Body of pancreas (tissue), 4 donors: ENCODE measurements around the gene KBTBD7. TPM values are rescaled to one million over a fixed set of nuclear protein-coding genes. Genes with fewer than 3 reads are reported as not detected.

ENCODE experiments used
- ATAC-seq: fragments of 150-250 bp; one replicate; pipeline ENCODE4 v1.9.1; 2016
- DNase-seq, 4 donors: peaks; one replicate each; pipeline ENCODE4 v3.0.0-alpha.2; 2019
- H3K27ac ChIP-seq, 4 donors: fragments of 200-600 bp; sonication (generic); 1 replicate in 3 of 4; 2 replicates in 1 of 4; pipeline versions ENCODE4 v1.5.1 to v1.6.1; 2016 to 2019; ENCODE audit warnings: mild to moderate bottlenecking in 1 of 4, mixed read lengths in 1 of 4, moderate library complexity in 1 of 4
- H3K27me3 ChIP-seq, 2 donors: fragments of 200-600 bp; sonication (generic); one replicate each; pipeline ENCODE4 v1.6.0; 2016; ENCODE audit warnings: mild to moderate bottlenecking in 1 of 2
- H3K36me3 ChIP-seq, 2 donors: fragments of 200-600 bp; sonication (generic); replicated peaks in 1 of 2; 2 replicates each; pipeline ENCODE4 v1.5.1; 2016; ENCODE audit warnings: low read depth in 2 of 2; ENCODE audit not compliant: insufficient read depth in 1 of 2
- H3K4me1 ChIP-seq: fragments of 200-600 bp; sonication (generic); one replicate; pipeline ENCODE4 v1.6.0; 2016
- H3K4me3 ChIP-seq, 2 donors: fragments of 200-600 bp; sonication (generic); 1 replicate in 1 of 2; 2 replicates in 1 of 2; pipeline ENCODE4 v1.5.1; 2016 to 2019
- H3K9me3 ChIP-seq, 3 donors: fragments of 200-600 bp; sonication (generic); 1 replicate in 2 of 3; 2 replicates in 1 of 3; pipeline ENCODE4 v1.5.1; 2016
- CTCF ChIP-seq, 7 experiments: fragments of 450-650 bp in 4 of 7; fragments of 200-600 bp in 3 of 7; sonication (generic) in 3 of 7; IDR thresholded peaks; one replicate each; pipeline ENCODE4 v1.5.1; 2016 to 2019; ENCODE audit warnings: antibody characterized with exemption in 7 of 7
- POLR2A ChIP-seq, 3 donors: fragments of 450-650 bp; IDR thresholded peaks; one replicate each; pipeline ENCODE4 v1.6.1; 2016; ENCODE audit warnings: antibody characterized with exemption in 3 of 3, mild to moderate bottlenecking in 2 of 3
- WGBS, 2 donors: methylation state at CpG; one replicate each; pipeline ENCODE4 v1.1.5; 2017; 5-methylcytosine and 5-hydroxymethylcytosine counted together
- intact Hi-C: fragments of 100-400 bp; cut with DNase I; formaldehyde crosslinking; loops from one replicate; pipeline ENCODE4 v1.15.1; 2023
- total RNA-seq, 2 donors: library from RNA; depleted of rRNA; stranded (reverse); fragments of >200 nt; gene quantifications; one replicate each; pipeline ENCODE4 v1.1.0, GENCODE V29; 2016

The KBTBD7 gene
- total RNA-seq, 2 donors from 2014 or later = 4.9 to 5.3 TPM

GRCh38 chr13:41156620-41157019 lies 37.7 kb downstream of the KBTBD7 start:
- no peak overlapping the region for H3K27ac ChIP-seq
- 57% methylated on average over 2 of the region's 2 CpGs for WGBS, 2 donors
- H3K36me3 ChIP-seq = no peaks in the 10 kb centered on the region
- H3K9me3 ChIP-seq = peaks cover 0 to 9% (median 0%) of the 10 kb centered on the region in 3 donors
- no peaks in the 10 kb centered on the region for H3K27me3 ChIP-seq
- ATAC-seq = no peak
- TF ChIP-seq POLR2A (IDR thresholded peaks at IDR 0.05) (no peak), CTCF (IDR thresholded peaks at IDR 0.05) (no peak)
- DNase-seq = no peak
- intact Hi-C loops = no loop called here
- H3K4me3 ChIP-seq = no peak overlapping the region
- H3K4me1 ChIP-seq = no peaks in the 10 kb centered on the region

GRCh38 chr13:41154042-41154441 lies 40.3 kb downstream of the KBTBD7 start:
- intact Hi-C loops = no loop called here
- Histone ChIP-seq H3K4me1 (no peaks in the 10 kb centered on the region), H3K27ac (no peak overlapping the region), H3K4me3 (no peak overlapping the region), H3K36me3 (no peaks in the 10 kb centered on the region), H3K9me3 (peaks cover 0 to 20% (median 0%) of the 10 kb centered on the region in 3 donors), H3K27me3 (no peaks in the 10 kb centered on the region)
- no peak for TF ChIP-seq CTCF (IDR thresholded peaks at IDR 0.05)
- no peak for TF ChIP-seq POLR2A (IDR thresholded peaks at IDR 0.05)
- ATAC-seq (no peak), DNase-seq (no peak)

GRCh38 chr13:41152005-41152404 lies 42.4 kb downstream of the KBTBD7 start:
- TF ChIP-seq POLR2A (IDR thresholded peaks at IDR 0.05) (no peak), CTCF (IDR thresholded peaks at IDR 0.05) (no peak)
- Histone ChIP-seq H3K4me1 (no peaks in the 10 kb centered on the region), H3K27me3 (no peaks in the 10 kb centered on the region), H3K4me3 (no peak overlapping the region), H3K36me3 (no peaks in the 10 kb centered on the region), H3K9me3 (peaks cover 0 to 36% (median 0%) of the 10 kb centered on the region in 3 donors), H3K27ac (no peak overlapping the region)
- intact Hi-C loops = no loop called here
- WGBS, 2 donors = 93 to 97% methylated on average over 3 of the region's 3 CpGs
- no peak for ATAC-seq
- DNase-seq = no peak

- H3K4me1 ChIP-seq = no peaks in the 10 kb centered on the region
- H3K9me3 ChIP-seq = peaks cover 0 to 36% (median 0%) of the 10 kb centered on the region in 3 donors
- intact Hi-C loops = no loop called here
- no peaks in the 10 kb centered on the region for H3K27me3 ChIP-seq
- no peak overlapping the region for H3K27ac ChIP-seq
- DNase-seq (no peak), ATAC-seq (no peak)
- TF ChIP-seq CTCF (IDR thresholded peaks at IDR 0.05) = no peak
- no peak for TF ChIP-seq POLR2A (IDR thresholded peaks at IDR 0.05)
- no peaks in the 10 kb centered on the region for H3K36me3 ChIP-seq
- WGBS, 2 donors = 77 to 86% methylated on average over 2 of the region's 2 CpGs
- no peak overlapping the region for H3K4me3 ChIP-seq
These were observed 44.3 kb downstream of the KBTBD7 start for GRCh38 chr13:41150058-41150457.

- no peak overlapping the region for H3K4me3 ChIP-seq
- intact Hi-C loops = no loop called here
- peaks cover 0 to 36% (median 0%) of the 10 kb centered on the region in 3 donors for H3K9me3 ChIP-seq
- 71 to 83% methylated on average over 3 of the region's 3 CpGs for WGBS, 2 donors
- no peaks in the 10 kb centered on the region for H3K4me1 ChIP-seq
- H3K27me3 ChIP-seq = no peaks in the 10 kb centered on the region
- DNase-seq = no peak
- no peak for ATAC-seq
- no peaks in the 10 kb centered on the region for H3K36me3 ChIP-seq
- H3K27ac ChIP-seq = no peak overlapping the region
- TF ChIP-seq CTCF (IDR thresholded peaks at IDR 0.05) (no peak), POLR2A (IDR thresholded peaks at IDR 0.05) (no peak)
These were observed 45.7 kb downstream of the KBTBD7 start for GRCh38 chr13:41148419-41149283.
